ENCODE results near the gene FBXW5.

Gene FBXW5

GRCh38 chr9:136907011-136907914 lies 37.3 kb downstream of the FBXW5 start:
- DNase-seq: no peak

- no peak for DNase-seq
These were observed 38.3 kb downstream of the FBXW5 start for GRCh38 chr9:136906266-136906665.

- no peak for DNase-seq
These were observed 41.4 kb downstream of the FBXW5 start for GRCh38 chr9:136903041-136903554.

GRCh38 chr9:136902259-136902821 lies 42.2 kb downstream of the FBXW5 start:
- no peak for DNase-seq

GRCh38 chr9:136901516-136902258 lies 42.9 kb downstream of the FBXW5 start:
- DNase-seq: no peak

- no peak for DNase-seq
These were observed 43.5 kb downstream of the FBXW5 start for GRCh38 chr9:136900988-136901515.

- no peak for DNase-seq
These were observed 44.0 kb downstream of the FBXW5 start for GRCh38 chr9:136900556-136900955.

- DNase-seq: no peak
These were observed 45.3 kb downstream of the FBXW5 start for GRCh38 chr9:136899196-136899595.

- no peak for DNase-seq
These were observed 45.9 kb downstream of the FBXW5 start for GRCh38 chr9:136898483-136899100.

GRCh38 chr9:136896027-136896426 lies 48.5 kb downstream of the FBXW5 start:
- no peak for DNase-seq

GRCh38 chr9:136890661-136891060 lies 53.9 kb downstream of the FBXW5 start:
- DNase-seq: no peak
